HFF-Myc (cell line): Measurements from ENCODE around the gene SMARCAD1.

ENCODE experiments used
- DNase-seq: peaks from one replicate; pipeline ENCODE4 v3.0.0-alpha.2; 2011; ENCODE audit warnings: low read depth; ENCODE audit errors: extremely low read depth
- H3K4me3 ChIP-seq: replicated peaks from 2 replicates; pipeline ENCODE4 v1.5.1; 2011; ENCODE audit warnings: low read depth, mild to moderate bottlenecking, control low read depth, low read length
- TF ChIP-seq, protein P1 (sequence below): IDR thresholded peaks from 2 replicates; pipeline ENCODE4 v1.5.1; 2012; ENCODE audit warnings: mild to moderate bottlenecking, low read depth, low read length, control low read depth; ENCODE audit errors: missing control alignments

Gene SMARCAD1

DNA sequence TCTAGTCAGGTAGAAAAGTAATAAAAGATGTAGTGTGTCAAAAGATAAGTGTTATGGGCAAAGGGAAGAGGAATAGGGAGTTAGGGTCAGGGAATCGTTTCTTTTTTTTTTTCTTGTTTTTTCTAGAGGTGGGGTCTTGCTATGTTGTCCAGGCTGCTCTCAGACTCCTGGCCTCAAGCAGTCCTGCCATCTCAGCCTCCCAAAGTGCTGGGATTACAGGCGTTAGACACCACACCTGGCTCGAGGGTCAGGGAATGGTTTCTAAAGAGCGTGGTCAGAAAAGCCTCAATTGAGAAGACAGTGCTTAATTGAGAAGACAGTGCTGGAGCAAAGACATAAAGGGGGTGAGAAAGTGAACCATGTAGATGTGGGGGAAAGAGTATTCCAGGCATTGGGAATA, 19.1 kb downstream of the SMARCAD1 start:
- no peak for DNase-seq
- TF ChIP-seq, protein P1, sequence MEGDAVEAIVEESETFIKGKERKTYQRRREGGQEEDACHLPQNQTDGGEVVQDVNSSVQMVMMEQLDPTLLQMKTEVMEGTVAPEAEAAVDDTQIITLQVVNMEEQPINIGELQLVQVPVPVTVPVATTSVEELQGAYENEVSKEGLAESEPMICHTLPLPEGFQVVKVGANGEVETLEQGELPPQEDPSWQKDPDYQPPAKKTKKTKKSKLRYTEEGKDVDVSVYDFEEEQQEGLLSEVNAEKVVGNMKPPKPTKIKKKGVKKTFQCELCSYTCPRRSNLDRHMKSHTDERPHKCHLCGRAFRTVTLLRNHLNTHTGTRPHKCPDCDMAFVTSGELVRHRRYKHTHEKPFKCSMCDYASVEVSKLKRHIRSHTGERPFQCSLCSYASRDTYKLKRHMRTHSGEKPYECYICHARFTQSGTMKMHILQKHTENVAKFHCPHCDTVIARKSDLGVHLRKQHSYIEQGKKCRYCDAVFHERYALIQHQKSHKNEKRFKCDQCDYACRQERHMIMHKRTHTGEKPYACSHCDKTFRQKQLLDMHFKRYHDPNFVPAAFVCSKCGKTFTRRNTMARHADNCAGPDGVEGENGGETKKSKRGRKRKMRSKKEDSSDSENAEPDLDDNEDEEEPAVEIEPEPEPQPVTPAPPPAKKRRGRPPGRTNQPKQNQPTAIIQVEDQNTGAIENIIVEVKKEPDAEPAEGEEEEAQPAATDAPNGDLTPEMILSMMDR, result no peak

DNA sequence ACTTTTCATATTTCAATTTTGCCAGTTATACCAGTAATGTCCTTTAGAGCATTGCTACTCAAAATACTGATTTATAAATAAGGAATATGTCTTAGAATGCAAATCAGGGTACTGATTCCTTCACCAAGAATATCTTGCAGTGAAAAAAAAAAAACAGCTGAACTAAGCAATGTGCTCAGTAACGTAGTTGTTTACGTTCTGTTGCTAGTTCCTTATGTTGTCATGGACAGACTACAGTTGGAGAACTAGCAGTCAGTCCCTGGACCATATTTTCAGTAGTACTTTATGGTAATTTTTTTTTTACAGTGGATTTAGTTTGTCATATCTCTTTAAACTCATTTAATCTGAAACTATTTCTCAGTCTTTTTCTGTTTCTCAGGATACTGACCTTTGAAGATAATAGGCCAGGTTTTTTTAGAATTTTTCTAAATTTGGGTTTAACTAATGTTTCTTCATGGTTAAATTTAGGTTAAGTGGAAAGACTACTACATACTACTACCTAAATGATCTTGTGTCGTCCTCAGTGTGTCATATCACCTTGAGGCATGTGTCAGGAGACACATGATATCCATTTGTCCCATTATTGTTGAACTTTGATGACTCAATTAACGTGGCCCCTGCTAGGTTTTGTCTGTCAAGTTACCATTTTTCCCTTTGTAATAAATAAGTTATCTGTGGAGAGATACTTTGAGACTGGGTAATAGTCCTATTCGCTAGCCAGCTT, 21.0 kb downstream of the SMARCAD1 start:
- H3K4me3 ChIP-seq, result no peak overlapping the region
- no peak for DNase-seq
- TF ChIP-seq, protein P1, result no peak

More for the DNA sequence above, 19.1 kb downstream of the SMARCAD1 start:
- H3K4me3 ChIP-seq, result no peak overlapping the region

DNA sequence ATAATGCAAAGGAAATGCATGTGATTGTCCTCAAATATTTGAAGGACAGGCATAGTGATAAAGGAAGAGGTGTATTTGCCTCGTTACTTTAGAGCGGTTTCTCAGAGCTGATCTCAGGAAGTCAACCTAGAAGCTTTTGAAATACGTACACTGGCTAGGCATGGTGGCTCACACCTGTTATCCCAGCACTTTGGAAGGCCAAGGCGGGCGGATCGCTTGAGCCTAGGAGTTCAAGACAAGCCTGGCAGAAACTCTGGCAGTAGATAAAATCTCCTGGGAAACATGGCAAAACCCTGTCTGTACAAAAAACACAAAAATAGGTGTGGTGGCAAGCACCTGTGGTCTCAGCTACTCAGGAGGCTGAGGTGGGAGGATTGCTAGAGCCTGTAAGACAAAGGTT, 24.9 kb downstream of the SMARCAD1 start:
- H3K4me3 ChIP-seq, result no peak overlapping the region
- TF ChIP-seq, protein P1, result no peak
- no peak for DNase-seq

DNA sequence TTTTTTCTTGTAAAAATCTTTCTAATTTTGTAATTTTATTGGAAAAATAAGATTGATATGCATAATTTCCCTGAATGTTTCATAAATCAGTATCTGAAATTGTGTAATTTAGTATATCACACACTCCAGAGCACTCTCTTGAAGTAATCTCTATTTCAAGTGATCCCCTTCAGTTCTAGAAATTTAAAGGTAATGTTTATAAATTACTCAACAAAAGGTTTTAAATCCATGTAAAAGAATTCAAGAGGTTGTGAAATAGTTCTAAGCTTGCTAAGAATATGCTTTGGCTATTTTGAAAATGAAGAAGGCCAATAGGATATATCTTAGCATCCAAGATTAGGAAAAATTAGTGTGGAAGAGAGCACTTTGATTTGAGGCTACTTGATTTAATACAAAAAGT, 28.2 kb downstream of the SMARCAD1 start:
- DNase-seq, result no peak
- no peak overlapping the region for H3K4me3 ChIP-seq
- TF ChIP-seq, protein P1, result no peak

DNA sequence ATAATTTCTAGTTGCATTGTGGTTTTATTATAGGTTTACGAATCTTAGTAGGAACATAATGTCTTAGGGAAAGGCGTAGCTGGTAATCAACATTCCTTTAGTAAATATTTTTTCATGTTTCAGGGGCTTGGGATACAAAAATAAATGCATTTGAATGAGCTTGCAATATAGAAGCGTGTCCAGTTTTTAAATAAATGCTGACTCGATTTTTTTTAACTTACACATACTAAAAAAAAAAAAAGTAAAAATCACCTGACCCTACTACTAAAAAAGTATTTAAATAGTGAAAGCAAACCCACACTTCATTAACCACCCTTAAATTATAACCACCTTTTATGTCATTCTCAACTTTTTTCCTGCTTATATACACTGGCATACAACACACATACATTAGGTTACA, 29.6 kb downstream of the SMARCAD1 start:
- H3K4me3 ChIP-seq, result no peak overlapping the region
- DNase-seq, result no peak
- TF ChIP-seq, protein P1, result no peak

DNA sequence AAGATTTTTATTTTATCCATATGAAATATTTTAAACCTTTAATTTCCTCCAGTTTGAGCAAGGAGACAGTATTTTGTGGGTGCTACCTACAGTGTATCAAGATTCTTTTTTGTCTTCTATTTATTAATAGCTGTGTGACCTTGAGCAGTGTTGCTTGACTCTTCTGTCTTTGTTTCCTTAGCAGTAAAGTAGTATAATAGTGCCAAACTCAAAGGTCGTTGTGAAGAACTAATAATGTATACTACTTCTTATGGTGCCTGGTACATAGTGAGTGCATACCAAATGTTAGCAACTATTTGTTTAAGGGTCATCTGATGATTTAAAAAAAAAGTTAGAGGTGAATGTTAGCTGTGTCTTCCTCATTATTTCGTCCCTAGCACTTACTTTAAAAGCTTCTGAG, 30.5 kb downstream of the SMARCAD1 start:
- TF ChIP-seq, protein P1, result no peak
- H3K4me3 ChIP-seq, result no peak overlapping the region
- DNase-seq, result no peak

DNA sequence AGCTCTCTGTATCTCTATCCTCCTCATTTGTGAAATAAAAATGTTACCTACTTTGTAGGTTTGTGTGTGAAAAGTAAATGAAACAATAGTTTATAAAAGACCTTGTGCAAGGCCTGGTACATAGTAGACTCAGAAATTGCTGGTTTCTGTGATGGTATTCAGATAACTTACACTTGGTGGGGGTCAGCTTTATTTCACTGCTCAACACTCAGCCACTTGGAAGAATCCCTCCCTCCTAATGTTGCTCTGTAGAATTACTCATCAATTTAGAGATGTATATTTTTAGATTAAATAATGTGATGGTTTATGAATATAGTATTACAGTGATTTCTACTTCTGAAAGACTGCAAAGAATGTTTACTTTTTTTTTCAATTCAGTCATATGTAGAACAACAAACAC, 32.7 kb downstream of the SMARCAD1 start:
- H3K4me3 ChIP-seq, result no peak overlapping the region
- no peak for DNase-seq
- TF ChIP-seq, protein P1, result no peak
